ENCODE results near the gene KRT79. TPM values are rescaled to one million over a fixed set of nuclear protein-coding genes. Genes with fewer than 3 reads are reported as not detected.

The KRT79 gene
- total and polyA plus RNA-seq, 9 of the 15 experiments (the other 6 are each of a cell fraction or from before 2014, with no cell fraction given): 0.03 to 2.3 (median 0.23) TPM; not detected in 2

DNA sequence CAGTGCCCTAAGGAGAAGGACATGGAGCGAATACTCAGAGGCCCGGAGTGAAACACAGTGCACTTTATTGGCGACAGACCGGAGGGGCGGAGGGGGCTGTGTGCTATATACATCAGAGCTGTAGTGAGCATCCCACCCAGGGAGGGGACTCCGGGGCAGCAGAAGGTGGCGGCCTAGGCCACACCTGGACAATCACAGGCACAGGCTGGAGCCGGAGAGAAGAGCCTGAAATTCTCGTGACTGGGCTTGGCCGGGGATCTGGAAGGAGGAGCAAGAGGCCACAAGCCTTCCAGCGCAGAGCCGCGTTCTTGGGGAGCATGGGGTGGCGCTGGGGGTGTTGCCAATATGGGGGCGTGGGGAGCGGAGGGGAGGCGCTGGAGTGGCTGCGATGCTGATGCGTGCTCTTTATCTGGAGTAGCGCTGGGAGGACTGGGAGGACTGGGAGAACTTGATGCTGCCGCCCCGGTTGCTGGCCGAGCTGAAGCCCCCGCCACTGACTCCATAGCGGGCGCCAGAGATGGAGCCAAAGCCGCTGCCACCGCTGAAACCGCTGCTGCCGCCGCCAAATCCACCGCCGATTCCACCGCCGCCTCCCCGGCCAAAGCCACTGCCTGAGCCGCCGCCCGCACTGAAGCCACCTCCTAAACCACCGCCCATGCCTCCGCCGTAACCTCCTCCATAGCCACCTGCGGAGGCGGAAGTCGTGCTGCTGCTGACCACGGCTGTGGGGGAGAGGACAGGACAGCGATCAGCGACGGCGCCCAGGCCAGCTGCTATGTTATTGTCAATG lies 44.3 kb downstream of the KRT79 start (continued):
- TF ChIP-seq, protein P1, sequence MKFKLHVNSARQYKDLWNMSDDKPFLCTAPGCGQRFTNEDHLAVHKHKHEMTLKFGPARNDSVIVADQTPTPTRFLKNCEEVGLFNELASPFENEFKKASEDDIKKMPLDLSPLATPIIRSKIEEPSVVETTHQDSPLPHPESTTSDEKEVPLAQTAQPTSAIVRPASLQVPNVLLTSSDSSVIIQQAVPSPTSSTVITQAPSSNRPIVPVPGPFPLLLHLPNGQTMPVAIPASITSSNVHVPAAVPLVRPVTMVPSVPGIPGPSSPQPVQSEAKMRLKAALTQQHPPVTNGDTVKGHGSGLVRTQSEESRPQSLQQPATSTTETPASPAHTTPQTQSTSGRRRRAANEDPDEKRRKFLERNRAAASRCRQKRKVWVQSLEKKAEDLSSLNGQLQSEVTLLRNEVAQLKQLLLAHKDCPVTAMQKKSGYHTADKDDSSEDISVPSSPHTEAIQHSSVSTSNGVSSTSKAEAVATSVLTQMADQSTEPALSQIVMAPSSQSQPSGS (CRISPR knock-in tag; IDR thresholded peaks at IDR 0.05): no peak
- TF ChIP-seq JUNB (CRISPR knock-in tag; conservative IDR thresholded peaks at IDR 0.05): no peak
- TF ChIP-seq FOXP1 (CRISPR knock-in tag; IDR thresholded peaks at IDR 0.05): no peak
- TF ChIP-seq MTF1 (CRISPR knock-in tag; IDR thresholded peaks at IDR 0.05; ENCODE audit: borderline replicate concordance): no peak
- no peak for TF ChIP-seq ZNF316 (IDR thresholded peaks at IDR 0.05)
- TF ChIP-seq, protein P2, sequence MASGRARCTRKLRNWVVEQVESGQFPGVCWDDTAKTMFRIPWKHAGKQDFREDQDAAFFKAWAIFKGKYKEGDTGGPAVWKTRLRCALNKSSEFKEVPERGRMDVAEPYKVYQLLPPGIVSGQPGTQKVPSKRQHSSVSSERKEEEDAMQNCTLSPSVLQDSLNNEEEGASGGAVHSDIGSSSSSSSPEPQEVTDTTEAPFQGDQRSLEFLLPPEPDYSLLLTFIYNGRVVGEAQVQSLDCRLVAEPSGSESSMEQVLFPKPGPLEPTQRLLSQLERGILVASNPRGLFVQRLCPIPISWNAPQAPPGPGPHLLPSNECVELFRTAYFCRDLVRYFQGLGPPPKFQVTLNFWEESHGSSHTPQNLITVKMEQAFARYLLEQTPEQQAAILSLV (tag; IDR thresholded peaks at IDR 0.05): no peak
- TF ChIP-seq, protein P3, sequence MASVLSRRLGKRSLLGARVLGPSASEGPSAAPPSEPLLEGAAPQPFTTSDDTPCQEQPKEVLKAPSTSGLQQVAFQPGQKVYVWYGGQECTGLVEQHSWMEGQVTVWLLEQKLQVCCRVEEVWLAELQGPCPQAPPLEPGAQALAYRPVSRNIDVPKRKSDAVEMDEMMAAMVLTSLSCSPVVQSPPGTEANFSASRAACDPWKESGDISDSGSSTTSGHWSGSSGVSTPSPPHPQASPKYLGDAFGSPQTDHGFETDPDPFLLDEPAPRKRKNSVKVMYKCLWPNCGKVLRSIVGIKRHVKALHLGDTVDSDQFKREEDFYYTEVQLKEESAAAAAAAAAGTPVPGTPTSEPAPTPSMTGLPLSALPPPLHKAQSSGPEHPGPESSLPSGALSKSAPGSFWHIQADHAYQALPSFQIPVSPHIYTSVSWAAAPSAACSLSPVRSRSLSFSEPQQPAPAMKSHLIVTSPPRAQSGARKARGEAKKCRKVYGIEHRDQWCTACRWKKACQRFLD (CRISPR knock-in tag; IDR thresholded peaks at IDR 0.05): no peak
- peak; percentile 58 for TF ChIP-seq RBBP5 (IDR thresholded peaks at IDR 0.05; ENCODE audit: borderline replicate concordance, insufficient read depth, low read length, poor library complexity, severe bottlenecking)
- TF ChIP-seq, protein P4, sequence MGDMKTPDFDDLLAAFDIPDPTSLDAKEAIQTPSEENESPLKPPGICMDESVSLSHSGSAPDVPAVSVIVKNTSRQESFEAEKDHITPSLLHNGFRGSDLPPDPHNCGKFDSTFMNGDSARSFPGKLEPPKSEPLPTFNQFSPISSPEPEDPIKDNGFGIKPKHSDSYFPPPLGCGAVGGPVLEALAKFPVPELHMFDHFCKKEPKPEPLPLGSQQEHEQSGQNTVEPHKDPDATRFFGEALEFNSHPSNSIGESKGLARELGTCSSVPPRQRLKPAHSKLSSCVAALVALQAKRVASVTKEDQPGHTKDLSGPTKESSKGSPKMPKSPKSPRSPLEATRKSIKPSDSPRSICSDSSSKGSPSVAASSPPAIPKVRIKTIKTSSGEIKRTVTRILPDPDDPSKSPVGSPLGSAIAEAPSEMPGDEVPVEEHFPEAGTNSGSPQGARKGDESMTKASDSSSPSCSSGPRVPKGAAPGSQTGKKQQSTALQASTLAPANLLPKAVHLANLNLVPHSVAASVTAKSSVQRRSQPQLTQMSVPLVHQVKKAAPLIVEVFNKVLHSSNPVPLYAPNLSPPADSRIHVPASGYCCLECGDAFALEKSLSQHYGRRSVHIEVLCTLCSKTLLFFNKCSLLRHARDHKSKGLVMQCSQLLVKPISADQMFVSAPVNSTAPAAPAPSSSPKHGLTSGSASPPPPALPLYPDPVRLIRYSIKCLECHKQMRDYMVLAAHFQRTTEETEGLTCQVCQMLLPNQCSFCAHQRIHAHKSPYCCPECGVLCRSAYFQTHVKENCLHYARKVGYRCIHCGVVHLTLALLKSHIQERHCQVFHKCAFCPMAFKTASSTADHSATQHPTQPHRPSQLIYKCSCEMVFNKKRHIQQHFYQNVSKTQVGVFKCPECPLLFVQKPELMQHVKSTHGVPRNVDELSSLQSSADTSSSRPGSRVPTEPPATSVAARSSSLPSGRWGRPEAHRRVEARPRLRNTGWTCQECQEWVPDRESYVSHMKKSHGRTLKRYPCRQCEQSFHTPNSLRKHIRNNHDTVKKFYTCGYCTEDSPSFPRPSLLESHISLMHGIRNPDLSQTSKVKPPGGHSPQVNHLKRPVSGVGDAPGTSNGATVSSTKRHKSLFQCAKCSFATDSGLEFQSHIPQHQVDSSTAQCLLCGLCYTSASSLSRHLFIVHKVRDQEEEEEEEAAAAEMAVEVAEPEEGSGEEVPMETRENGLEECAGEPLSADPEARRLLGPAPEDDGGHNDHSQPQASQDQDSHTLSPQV (IDR thresholded peaks at IDR 0.05): peak; percentile 53; the same call in 1 of the 2 replicates
- TF ChIP-seq, protein P5, sequence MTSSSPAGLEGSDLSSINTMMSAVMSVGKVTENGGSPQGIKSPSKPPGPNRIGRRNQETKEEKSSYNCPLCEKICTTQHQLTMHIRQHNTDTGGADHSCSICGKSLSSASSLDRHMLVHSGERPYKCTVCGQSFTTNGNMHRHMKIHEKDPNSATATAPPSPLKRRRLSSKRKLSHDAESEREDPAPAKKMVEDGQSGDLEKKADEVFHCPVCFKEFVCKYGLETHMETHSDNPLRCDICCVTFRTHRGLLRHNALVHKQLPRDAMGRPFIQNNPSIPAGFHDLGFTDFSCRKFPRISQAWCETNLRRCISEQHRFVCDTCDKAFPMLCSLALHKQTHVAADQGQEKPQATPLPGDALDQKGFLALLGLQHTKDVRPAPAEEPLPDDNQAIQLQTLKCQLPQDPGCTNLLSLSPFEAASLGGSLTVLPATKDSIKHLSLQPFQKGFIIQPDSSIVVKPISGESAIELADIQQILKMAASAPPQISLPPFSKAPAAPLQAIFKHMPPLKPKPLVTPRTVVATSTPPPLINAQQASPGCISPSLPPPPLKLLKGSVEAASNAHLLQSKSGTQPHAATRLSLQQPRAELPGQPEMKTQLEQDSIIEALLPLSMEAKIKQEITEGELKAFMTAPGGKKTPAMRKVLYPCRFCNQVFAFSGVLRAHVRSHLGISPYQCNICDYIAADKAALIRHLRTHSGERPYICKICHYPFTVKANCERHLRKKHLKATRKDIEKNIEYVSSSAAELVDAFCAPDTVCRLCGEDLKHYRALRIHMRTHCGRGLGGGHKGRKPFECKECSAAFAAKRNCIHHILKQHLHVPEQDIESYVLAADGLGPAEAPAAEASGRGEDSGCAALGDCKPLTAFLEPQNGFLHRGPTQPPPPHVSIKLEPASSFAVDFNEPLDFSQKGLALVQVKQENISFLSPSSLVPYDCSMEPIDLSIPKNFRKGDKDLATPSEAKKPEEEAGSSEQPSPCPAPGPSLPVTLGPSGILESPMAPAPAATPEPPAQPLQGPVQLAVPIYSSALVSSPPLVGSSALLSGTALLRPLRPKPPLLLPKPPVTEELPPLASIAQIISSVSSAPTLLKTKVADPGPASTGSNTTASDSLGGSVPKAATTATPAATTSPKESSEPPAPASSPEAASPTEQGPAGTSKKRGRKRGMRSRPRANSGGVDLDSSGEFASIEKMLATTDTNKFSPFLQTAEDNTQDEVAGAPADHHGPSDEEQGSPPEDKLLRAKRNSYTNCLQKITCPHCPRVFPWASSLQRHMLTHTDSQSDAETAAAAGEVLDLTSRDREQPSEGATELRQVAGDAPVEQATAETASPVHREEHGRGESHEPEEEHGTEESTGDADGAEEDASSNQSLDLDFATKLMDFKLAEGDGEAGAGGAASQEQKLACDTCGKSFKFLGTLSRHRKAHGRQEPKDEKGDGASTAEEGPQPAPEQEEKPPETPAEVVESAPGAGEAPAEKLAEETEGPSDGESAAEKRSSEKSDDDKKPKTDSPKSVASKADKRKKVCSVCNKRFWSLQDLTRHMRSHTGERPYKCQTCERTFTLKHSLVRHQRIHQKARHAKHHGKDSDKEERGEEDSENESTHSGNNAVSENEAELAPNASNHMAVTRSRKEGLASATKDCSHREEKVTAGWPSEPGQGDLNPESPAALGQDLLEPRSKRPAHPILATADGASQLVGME (CRISPR knock-in tag; IDR thresholded peaks at IDR 0.05): no peak
- TF ChIP-seq, protein P6, sequence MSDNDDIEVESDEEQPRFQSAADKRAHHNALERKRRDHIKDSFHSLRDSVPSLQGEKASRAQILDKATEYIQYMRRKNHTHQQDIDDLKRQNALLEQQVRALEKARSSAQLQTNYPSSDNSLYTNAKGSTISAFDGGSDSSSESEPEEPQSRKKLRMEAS (CRISPR knock-in tag; IDR thresholded peaks at IDR 0.05): peak; percentile 48

All from K562 (cell line).